Activated T-cell treated with anti-CD3 and anti-CD28 coated beads, Interleukin-2, amount 50 U/mL, for 48 hours (primary cell): Measurements from ENCODE around the gene TPO.

Source experiments
- DNase-seq, 2 experiments: peaks; one replicate each; pipeline ENCODE4 v3.0.0-alpha.2; 2020

TPO gene

GRCh38 chr2:1588051-1588977 is 175.1 kb downstream of the TPO start:
- DNase-seq: no peak

DNA sequence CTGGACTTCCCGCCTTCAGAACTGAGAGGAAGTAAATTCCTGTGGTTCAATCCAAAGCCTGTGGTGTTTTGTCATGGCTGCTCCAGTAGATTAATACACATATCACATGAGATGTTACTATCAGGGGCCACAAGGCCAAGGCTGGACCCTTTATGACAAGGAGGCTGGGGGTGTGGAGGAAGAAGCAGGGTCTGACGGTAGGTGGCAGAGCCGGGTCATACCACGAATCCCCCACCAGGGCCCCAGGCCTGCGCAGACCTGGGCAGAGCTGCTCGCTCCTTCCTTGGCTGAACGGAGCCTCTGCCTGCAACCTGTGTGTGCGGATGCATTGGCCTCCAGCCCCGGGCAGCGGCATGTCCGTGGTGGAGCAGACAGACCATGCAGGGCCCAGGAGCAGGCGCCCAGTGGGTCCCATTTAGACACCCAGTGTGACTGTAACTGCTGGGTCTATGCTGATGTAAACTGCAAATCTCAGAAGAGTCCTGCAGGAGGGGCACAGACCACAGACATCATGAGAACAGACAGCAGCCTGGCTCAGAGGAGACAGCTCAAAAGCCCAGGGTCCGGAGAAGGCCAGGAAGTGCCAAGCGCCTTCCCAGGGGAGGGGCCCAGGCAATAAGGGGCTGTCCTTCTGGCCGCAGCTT is 175.8 kb downstream of the TPO start:
- DNase-seq: no peak

DNA sequence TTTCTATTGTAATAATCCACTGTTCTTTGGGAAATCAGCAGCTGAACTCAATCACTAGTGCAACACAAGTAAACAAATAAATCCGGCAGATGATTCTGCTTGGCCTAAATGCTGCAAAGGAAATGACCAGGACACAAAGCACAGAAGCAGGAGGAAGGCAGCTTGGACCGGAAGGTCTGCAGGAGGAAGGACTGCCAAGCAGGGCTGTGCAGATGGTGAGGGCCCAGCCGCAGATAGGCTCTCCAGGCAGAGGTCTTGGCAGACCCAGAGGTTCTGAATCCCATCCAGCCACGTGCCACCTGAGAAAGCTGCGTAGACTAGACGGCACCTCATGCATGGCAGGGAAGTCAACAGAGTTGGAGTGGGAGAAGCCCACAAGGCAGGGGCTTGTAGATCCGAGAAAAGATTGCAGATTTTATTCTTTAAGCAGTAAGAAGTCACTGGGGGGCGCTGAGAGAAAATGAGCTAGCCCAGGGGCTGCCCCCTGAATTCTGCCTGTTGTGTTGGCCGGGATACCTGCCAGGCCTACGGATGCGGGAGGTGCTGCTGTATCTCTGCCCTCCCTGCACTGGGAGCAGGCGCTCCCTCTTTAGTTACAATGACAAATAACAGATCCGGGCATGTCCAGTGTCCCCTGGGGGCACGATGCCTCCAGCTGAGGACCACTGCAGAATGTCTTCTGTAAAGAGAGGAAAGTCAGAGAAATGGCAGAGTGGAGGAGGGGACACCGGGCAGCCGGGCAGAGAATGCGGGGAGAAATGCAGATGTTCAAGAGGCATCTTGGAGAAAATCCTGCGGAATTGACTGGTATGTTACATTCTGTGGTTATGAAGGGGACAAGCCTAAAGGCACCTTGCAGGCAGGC is 177.6 kb downstream of the TPO start:
- DNase-seq: no peak

- no peak for DNase-seq
These were observed 178.2 kb downstream of the TPO start for GRCh38 chr2:1591461-1591770.
